Fibroblast of mammary gland (primary cell): ENCODE data around the gene WDPCP.
A peak's percentile ranks its signal among the peaks of the same experiment; 100 is the strongest.

ENCODE experiments used
- DNase-seq: peaks from one replicate; pipeline ENCODE4 v3.0.0-alpha.2; 2010; ENCODE audit warnings: low read depth
- H3K4me3 ChIP-seq: 2 replicates; pipeline ENCODE4 v1.5.1; 2011; ENCODE audit warnings: low read depth, mild to moderate bottlenecking, low read length, moderate library complexity; ENCODE audit not compliant: control insufficient read depth
- CTCF ChIP-seq: conservative IDR thresholded peaks from 2 replicates; pipeline ENCODE4 v1.5.1; 2011; ENCODE audit warnings: low read depth, low read length, inconsistent platforms; ENCODE audit not compliant: control insufficient read depth, insufficient read depth

WDPCP gene

GRCh38 chr2:63463142-63463541, 125.1 kb downstream of the WDPCP start:
- TF ChIP-seq CTCF, result no peak
- no peak for DNase-seq
- H3K4me3 ChIP-seq, result no peak overlapping the region

- no peak for TF ChIP-seq CTCF
- no peak overlapping the region for H3K4me3 ChIP-seq
- DNase-seq, result no peak
Measured at GRCh38 chr2:63446658-63447057, 141.6 kb downstream of the WDPCP start.

GRCh38 chr2:63444565-63445288, 143.6 kb downstream of the WDPCP start:
- DNase-seq, result no peak
- no peak overlapping the region for H3K4me3 ChIP-seq
- TF ChIP-seq CTCF, result no peak

GRCh38 chr2:63440612-63441011, 147.7 kb downstream of the WDPCP start:
- DNase-seq, result peak; percentile 36
- no peak for TF ChIP-seq CTCF
- no peak overlapping the region for H3K4me3 ChIP-seq

- no peak for DNase-seq
- no peak overlapping the region for H3K4me3 ChIP-seq
- TF ChIP-seq CTCF, result no peak
Measured at GRCh38 chr2:63438181-63438580, 150.1 kb downstream of the WDPCP start.

- no peak overlapping the region for H3K4me3 ChIP-seq
- DNase-seq, result no peak
- TF ChIP-seq CTCF, result no peak
Measured at GRCh38 chr2:63436488-63436887, 151.8 kb downstream of the WDPCP start.

GRCh38 chr2:63435070-63435469, 153.2 kb downstream of the WDPCP start:
- TF ChIP-seq CTCF, result no peak
- H3K4me3 ChIP-seq, result no peak overlapping the region
- DNase-seq, result no peak
